Endothelial cell (in vitro differentiated cells): Measurements from ENCODE around the gene TNFRSF12A. TPM values are rescaled to one million over a fixed set of nuclear protein-coding genes. Genes with fewer than 3 reads are reported as not detected.

ENCODE experiments used
- DNase-seq: peaks from one replicate; pipeline ENCODE4 v3.0.0; 2021; ENCODE audit warnings: low spot score
- H3K27ac Mint-ChIP-seq: one replicate; pipeline ENCODE4 v1.8.0; 2021; ENCODE audit warnings: mixed read lengths, inconsistent platforms; ENCODE audit not compliant: unreplicated experiment
- H3K27me3 Mint-ChIP-seq: one replicate; pipeline ENCODE4 v1.8.0; 2021; ENCODE audit warnings: mild to moderate bottlenecking, moderate library complexity, mixed read lengths, inconsistent platforms; ENCODE audit not compliant: unreplicated experiment
- H3K36me3 Mint-ChIP-seq: one replicate; pipeline ENCODE4 v1.8.0; 2021; ENCODE audit warnings: mild to moderate bottlenecking, low read depth, mixed read lengths, inconsistent platforms; ENCODE audit not compliant: unreplicated experiment
- H3K4me1 Mint-ChIP-seq: one replicate; pipeline ENCODE4 v1.8.0; 2021; ENCODE audit warnings: mild to moderate bottlenecking, mixed read lengths, inconsistent platforms; ENCODE audit not compliant: unreplicated experiment
- H3K4me3 Mint-ChIP-seq: one replicate; pipeline ENCODE4 v1.8.0; 2021; ENCODE audit warnings: mild to moderate bottlenecking, mixed read lengths, inconsistent platforms; ENCODE audit not compliant: unreplicated experiment
- H3K9me3 Mint-ChIP-seq: one replicate; pipeline ENCODE4 v1.8.0; 2021; ENCODE audit warnings: mixed read lengths, inconsistent platforms; ENCODE audit not compliant: unreplicated experiment
- CTCF ChIP-seq: fragments of 200-600 bp; sonication (generic); IDR thresholded peaks from one replicate; pipeline ENCODE4 v1.5.0; 2021; ENCODE audit warnings: antibody characterized with exemption; ENCODE audit not compliant: unreplicated experiment
- total RNA-seq: library from RNA; stranded (reverse); fragmentation: NEBNext Ultra II Directional; extraction: Animal tissue kit (Norgen Biotek cat#: 25700); gene quantifications from one replicate; pipeline ENCODE4 v1.2.1, GENCODE V29; 2021; ENCODE audit not compliant: unreplicated experiment

TNFRSF12A gene
- total RNA-seq, 1 donor from 2014 or later: 3.0 TPM

- Mint-ChIP-seq H3K27ac (no peak overlapping the region), H3K9me3 (no peaks in the 10 kb centered on the region), H3K36me3 (peaks cover 6% of the 10 kb centered on the region), H3K4me3 (no peak overlapping the region), H3K27me3 (peaks cover 13% of the 10 kb centered on the region), H3K4me1 (peaks cover 3% of the 10 kb centered on the region)
- no peak for DNase-seq
- no peak for TF ChIP-seq CTCF
These were observed 9.5 kb downstream of the TNFRSF12A start for GRCh38 chr16:3029491-3030221.

- Mint-ChIP-seq H3K36me3 (peaks cover 6% of the 10 kb centered on the region), H3K9me3 (no peaks in the 10 kb centered on the region), H3K4me3 (no peak overlapping the region), H3K27me3 (peaks cover 17% of the 10 kb centered on the region), H3K27ac (no peak overlapping the region), H3K4me1 (peaks cover 3% of the 10 kb centered on the region)
- no peak for TF ChIP-seq CTCF
- DNase-seq: no peak
These were observed 10.3 kb downstream of the TNFRSF12A start for GRCh38 chr16:3030222-3031212.

DNA sequence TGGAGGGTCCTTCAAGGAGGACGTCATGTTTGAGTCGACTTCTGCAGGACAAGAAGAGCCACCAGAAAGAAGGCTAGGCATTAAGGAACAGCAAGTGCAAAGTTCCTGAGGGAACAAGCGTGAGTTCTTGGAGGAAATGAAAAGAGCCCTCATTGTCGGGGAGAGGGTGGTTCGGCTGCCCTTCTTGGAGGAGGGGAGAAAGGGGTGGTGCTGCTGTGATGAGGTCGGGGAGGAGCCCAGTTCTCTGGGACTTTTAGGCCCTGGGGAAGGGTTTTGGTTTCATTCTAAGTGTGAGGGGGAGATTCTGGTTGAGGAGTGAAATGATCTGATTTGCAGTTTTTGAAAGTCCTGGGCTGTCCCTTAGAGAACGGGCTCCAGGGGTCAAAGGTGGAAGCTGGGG lies 12.5 kb downstream of the TNFRSF12A start:
- Mint-ChIP-seq H3K9me3 (no peaks in the 10 kb centered on the region), H3K27me3 (peaks cover 25% of the 10 kb centered on the region), H3K4me1 (peaks cover 6% of the 10 kb centered on the region), H3K4me3 (no peak overlapping the region), H3K27ac (no peak overlapping the region), H3K36me3 (peaks cover 4% of the 10 kb centered on the region)
- DNase-seq: no peak
- no peak for TF ChIP-seq CTCF

DNA sequence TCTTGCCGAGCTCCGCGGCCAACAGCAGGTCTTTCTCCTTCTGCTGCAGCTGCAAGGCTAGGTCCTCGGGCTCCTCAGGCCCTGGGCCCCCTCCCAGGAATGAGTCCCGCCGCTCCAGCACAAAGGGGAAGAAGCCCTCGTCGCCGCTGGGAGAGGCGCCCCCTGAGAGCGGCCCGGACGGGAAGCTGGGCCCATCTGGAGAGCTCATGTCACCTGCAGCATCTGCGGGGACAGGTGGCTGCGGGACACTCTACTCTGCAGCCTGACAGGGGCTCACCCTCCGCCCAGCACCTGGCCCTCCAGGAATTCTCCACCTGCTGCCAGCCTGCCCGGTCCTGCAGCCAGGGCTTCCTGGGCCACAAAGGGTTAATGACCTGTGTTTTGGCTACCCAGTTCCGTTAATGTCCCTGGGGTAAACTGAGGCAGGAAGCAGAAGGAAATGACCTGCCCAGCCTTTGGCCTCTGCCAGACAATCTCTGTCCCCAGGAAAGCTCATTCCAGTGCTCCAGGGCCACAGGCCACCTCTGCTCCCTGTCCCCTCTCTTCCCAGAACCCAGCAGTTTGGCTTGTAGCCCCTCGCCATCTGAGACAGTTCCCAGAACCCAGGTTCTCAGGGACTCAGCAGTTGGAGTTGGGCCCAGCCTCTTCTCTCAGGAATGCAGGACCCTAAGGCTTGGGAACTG lies 15.3 kb downstream of the TNFRSF12A start:
- no peak for DNase-seq
- peaks cover 4% of the 10 kb centered on the region for H3K36me3 Mint-ChIP-seq
- no peak for TF ChIP-seq CTCF
- no peak overlapping the region for H3K27ac Mint-ChIP-seq
- H3K27me3 Mint-ChIP-seq: peaks cover 23% of the 10 kb centered on the region
- no peaks in the 10 kb centered on the region for H3K9me3 Mint-ChIP-seq
- peaks cover 6% of the 10 kb centered on the region for H3K4me1 Mint-ChIP-seq
- H3K4me3 Mint-ChIP-seq: no peak overlapping the region
